Inflammatory macrophage treated with lipopolysaccharide for 4 hours (primary cell): ENCODE results near the gene OSBPL2.

Experiments
- DNase-seq: peaks from one replicate; pipeline ENCODE4 v3.0.0-alpha.2; 2020

OSBPL2 gene

GRCh38 chr20:62315773-62316172 is 77.5 kb downstream of the OSBPL2 start:
- DNase-seq: no peak

GRCh38 chr20:62316331-62317166 is 78.2 kb downstream of the OSBPL2 start:
- no peak for DNase-seq

GRCh38 chr20:62317167-62317655 is 78.9 kb downstream of the OSBPL2 start:
- no peak for DNase-seq

- no peak for DNase-seq
These were observed 80.4 kb downstream of the OSBPL2 start for GRCh38 chr20:62318400-62319345.

GRCh38 chr20:62319346-62319909 is 81.1 kb downstream of the OSBPL2 start:
- DNase-seq: no peak

- no peak for DNase-seq
These were observed 82.4 kb downstream of the OSBPL2 start for GRCh38 chr20:62320581-62321354.

GRCh38 chr20:62321521-62321948 is 83.2 kb downstream of the OSBPL2 start:
- DNase-seq: no peak

GRCh38 chr20:62321975-62322374 is 83.7 kb downstream of the OSBPL2 start:
- DNase-seq: no peak

GRCh38 chr20:62322492-62323041 is 84.2 kb downstream of the OSBPL2 start:
- no peak for DNase-seq

- DNase-seq: no peak
These were observed 85.0 kb downstream of the OSBPL2 start for GRCh38 chr20:62323146-62323979.

- DNase-seq: no peak
These were observed 85.9 kb downstream of the OSBPL2 start for GRCh38 chr20:62323980-62324906.

- DNase-seq: no peak
These were observed 87.0 kb downstream of the OSBPL2 start for GRCh38 chr20:62325172-62325905.

- no peak for DNase-seq
These were observed 88.2 kb downstream of the OSBPL2 start for GRCh38 chr20:62326559-62326958.

- no peak for DNase-seq
These were observed 88.8 kb downstream of the OSBPL2 start for GRCh38 chr20:62326959-62327725.

- no peak for DNase-seq
These were observed 89.6 kb downstream of the OSBPL2 start for GRCh38 chr20:62327726-62328495.

GRCh38 chr20:62328684-62329388 is 90.5 kb downstream of the OSBPL2 start:
- no peak for DNase-seq
